SK-N-SH (cell line): Measurements from ENCODE around the gene PLB1. TPM values are rescaled to one million over a fixed set of nuclear protein-coding genes. Genes with fewer than 3 reads are reported as not detected.

Source experiments
- CTCF ChIA-PET: fragments of 300-600, 350-600 bp; formaldehyde crosslinking; extraction: SDS; loops from one replicate; lab custom pipeline; 2021; lab: Yijun Ruan, JAX
- POLR2A ChIA-PET: fragments of 350-600 bp; sonication (Branson Sonifier 250); formaldehyde crosslinking; extraction: SDS; loops from one replicate; lab custom pipeline; 2020; ENCODE audit warnings: antibody characterized with exemption, inconsistent platforms; lab: Yijun Ruan, JAX
- DNase-seq: peaks from one replicate; pipeline ENCODE4 v3.0.0; 2012
- H2AFZ ChIP-seq: fragments of 200-600 bp; sonication (generic); 2 replicates; pipeline ENCODE4 v1.8.1; 2016; ENCODE audit warnings: antibody characterized with exemption, mild to moderate bottlenecking, low read depth
- H3F3A ChIP-seq: fragments of 200-600 bp; sonication (generic); replicated peaks from 2 replicates; pipeline ENCODE3; 2016; ENCODE audit warnings: antibody characterized with exemption, mild to moderate bottlenecking; ENCODE audit not compliant: insufficient read depth
- H3K27ac ChIP-seq, 2 experiments: fragments of 200-500 bp in 1 of 2; fragments of 200-600 bp in 1 of 2; sonication (Bioruptor generic) in 1 of 2; sonication (generic), shearing (Covaris generic) in 1 of 2; 2 replicates each; pipeline versions ENCODE4 v1.5.1 to v1.6.1; 2014 to 2016; ENCODE audit warnings: low read depth in 2 of 2, inconsistent platforms in 1 of 2, low read length in 1 of 2, mild to moderate bottlenecking in 1 of 2, mixed read lengths in 1 of 2
- H3K27me3 ChIP-seq: fragments of 200-600 bp; sonication (generic), shearing (Covaris generic); 2 replicates; pipeline ENCODE4 v1.6.1; 2016; ENCODE audit warnings: mixed run types; ENCODE audit not compliant: insufficient read depth
- H3K36me3 ChIP-seq, 2 experiments: fragments of 200-500 bp in 1 of 2; fragments of 200-600 bp in 1 of 2; sonication (Bioruptor generic) in 1 of 2; sonication (generic) in 1 of 2; replicated peaks in 1 of 2; 2 replicates each; pipeline versions ENCODE3 to v1.5.1; 2014 to 2016; ENCODE audit warnings: low read length in 1 of 2, mild to moderate bottlenecking in 1 of 2; ENCODE audit not compliant: insufficient read depth in 2 of 2, control insufficient read depth in 1 of 2
- H3K4me1 ChIP-seq, 2 experiments: fragments of 200-500 bp in 1 of 2; fragments of 200-600 bp in 1 of 2; sonication (Bioruptor generic) in 1 of 2; sonication (generic), shearing (Covaris generic) in 1 of 2; 2 replicates each; pipeline versions ENCODE4 v1.5.1 to v1.6.1; 2014 to 2016; ENCODE audit warnings: low read depth in 1 of 2, low read length in 1 of 2, mixed run types in 1 of 2; ENCODE audit not compliant: insufficient read depth in 2 of 2, control insufficient read depth in 1 of 2
- H3K4me2 ChIP-seq: fragments of 200-600 bp; sonication (generic), shearing (Covaris generic); 2 replicates; pipeline ENCODE4 v1.6.1; 2017; ENCODE audit warnings: mixed run types
- H3K4me3 ChIP-seq, 2 experiments: fragments of 200-500 bp in 1 of 2; fragments of 200-600 bp in 1 of 2; sonication (Bioruptor generic) in 1 of 2; sonication (generic), shearing (Covaris generic) in 1 of 2; 2 replicates each; pipeline versions ENCODE4 v1.5.1 to v1.8.1; 2014 to 2016; ENCODE audit warnings: low read depth in 2 of 2, inconsistent platforms in 1 of 2, low read length in 1 of 2, mild to moderate bottlenecking in 1 of 2, mixed read lengths in 1 of 2, moderate library complexity in 1 of 2
- H3K79me2 ChIP-seq: fragments of 200-600 bp; sonication (generic); 2 replicates; pipeline ENCODE4 v1.8.1; 2017; ENCODE audit warnings: mild to moderate bottlenecking; ENCODE audit not compliant: insufficient read depth
- H3K9ac ChIP-seq: fragments of 200-600 bp; sonication (generic); 2 replicates; pipeline ENCODE4 v1.6.1; 2017; ENCODE audit warnings: mixed run types
- H3K9me2 ChIP-seq: fragments of 200-600 bp; sonication (generic); 2 replicates; pipeline ENCODE4 v1.6.1; 2017; ENCODE audit warnings: mixed run types
- H3K9me3 ChIP-seq: fragments of 200-600 bp; sonication (generic); 2 replicates; pipeline ENCODE4 v1.6.1; 2017; ENCODE audit warnings: mixed run types, mild to moderate bottlenecking, moderate library complexity
- H4K20me1 ChIP-seq: fragments of 200-600 bp; sonication (generic); 2 replicates; pipeline ENCODE4 v1.6.1; 2017; ENCODE audit warnings: mild to moderate bottlenecking, mixed run types; ENCODE audit not compliant: insufficient read depth
- FOXJ3 ChIP-seq: sonication (generic); formaldehyde crosslinking; IDR thresholded peaks from 2 replicates; pipeline ENCODE4 v1.5.1; 2020; ENCODE audit warnings: mild to moderate bottlenecking, missing genetic modification reagents
- FOXM1 ChIP-seq: IDR thresholded peaks from 2 replicates; pipeline ENCODE4 v1.4.0; 2012; ENCODE audit warnings: low read depth, mild to moderate bottlenecking
- GABPA ChIP-seq: IDR thresholded peaks from 2 replicates; pipeline ENCODE4 v1.4.0; 2012; ENCODE audit warnings: low read depth, mild to moderate bottlenecking
- MAX ChIP-seq: IDR thresholded peaks from 2 replicates; pipeline ENCODE4 v1.4.0; 2012; ENCODE audit warnings: low read depth
- MXI1 ChIP-seq: IDR thresholded peaks from 2 replicates; pipeline ENCODE4 v1.6.1; 2012; ENCODE audit warnings: mild to moderate bottlenecking, low read depth, low read length, improper control_type of control experiment
- NFIC ChIP-seq: IDR thresholded peaks from 2 replicates; pipeline ENCODE4 v1.4.0; 2012; ENCODE audit warnings: borderline replicate concordance
- NRF1 ChIP-seq: IDR thresholded peaks from 2 replicates; pipeline ENCODE4 v1.6.1; 2012; ENCODE audit warnings: low read depth, mild to moderate bottlenecking, low read length
- RAD21 ChIP-seq: IDR thresholded peaks from 2 replicates; pipeline ENCODE4 v1.6.1; 2012; ENCODE audit warnings: mild to moderate bottlenecking, low read length
- REST ChIP-seq: IDR thresholded peaks from 2 replicates; pipeline ENCODE4 v1.6.1; 2012; ENCODE audit warnings: mild to moderate bottlenecking, low read depth, low read length, moderate library complexity
- RFX5 ChIP-seq: IDR thresholded peaks from 2 replicates; pipeline ENCODE4 v1.6.1; 2012; ENCODE audit warnings: mild to moderate bottlenecking, improper control_type of control experiment, low read length
- SIN3A ChIP-seq: IDR thresholded peaks from 2 replicates; pipeline ENCODE4 v1.6.1; 2012; ENCODE audit warnings: low read depth, mild to moderate bottlenecking, low read length, moderate library complexity, borderline replicate concordance
- TAF1 ChIP-seq: IDR thresholded peaks from 2 replicates; pipeline ENCODE4 v1.6.1; 2012; ENCODE audit warnings: low read depth, mild to moderate bottlenecking, low read length, moderate library complexity, borderline replicate concordance
- TCF12 ChIP-seq: IDR thresholded peaks from 2 replicates; pipeline ENCODE4 v1.4.0; 2012
- YY1 ChIP-seq: IDR thresholded peaks from 2 replicates; pipeline ENCODE4 v1.4.0; 2012; ENCODE audit warnings: low read depth, mild to moderate bottlenecking
- ZBTB33 ChIP-seq: IDR thresholded peaks from 2 replicates; pipeline ENCODE4 v1.4.0; 2012; ENCODE audit warnings: low read depth, borderline replicate concordance
- WGBS: methylation state at CpG from one replicate; pipeline ENCODE4 v1.1.6; 2017; ENCODE audit warnings: low lambda C conversion rate; 5-methylcytosine and 5-hydroxymethylcytosine counted together
- polyA plus RNA-seq, 3 experiments: library from polyadenylated mRNA; depleted of rRNA; stranded (reverse); fragments of >200 nt; gene quantifications; 2 replicates each; pipeline ENCODE4 v1.2.3, GENCODE V29; 2012
- TF ChIP-seq, protein P1 (sequence below): fragments of 150-350 bp; IDR thresholded peaks from 2 replicates; pipeline ENCODE4 v1.6.1; 2017; ENCODE audit warnings: antibody characterized with exemption, low read length, low read depth, borderline replicate concordance
- TF ChIP-seq, protein P2 (sequence below): fragments of 200-600 bp; sonication (generic); IDR thresholded peaks from 2 replicates; pipeline ENCODE4 v1.6.1; 2017; ENCODE audit warnings: antibody characterized with exemption, mild to moderate bottlenecking, moderate library complexity
- TF ChIP-seq, protein P3 (sequence below): IDR thresholded peaks from 2 replicates; pipeline ENCODE4 v1.4.0; 2012; ENCODE audit warnings: low read depth, borderline replicate concordance

PLB1 gene
- polyA plus RNA-seq, 1 of the 3 experiments (the other 2 are of a cell fraction) = 0.10 TPM

GRCh38 chr2:28616396-28616999 is 120.6 kb downstream of the PLB1 start (continued):
- TF ChIP-seq, protein P1, sequence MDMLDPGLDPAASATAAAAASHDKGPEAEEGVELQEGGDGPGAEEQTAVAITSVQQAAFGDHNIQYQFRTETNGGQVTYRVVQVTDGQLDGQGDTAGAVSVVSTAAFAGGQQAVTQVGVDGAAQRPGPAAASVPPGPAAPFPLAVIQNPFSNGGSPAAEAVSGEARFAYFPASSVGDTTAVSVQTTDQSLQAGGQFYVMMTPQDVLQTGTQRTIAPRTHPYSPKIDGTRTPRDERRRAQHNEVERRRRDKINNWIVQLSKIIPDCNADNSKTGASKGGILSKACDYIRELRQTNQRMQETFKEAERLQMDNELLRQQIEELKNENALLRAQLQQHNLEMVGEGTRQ = no peak
- TF ChIP-seq FOXM1 = no peak
- no peak for TF ChIP-seq SIN3A
- TF ChIP-seq MXI1 = no peak
- TF ChIP-seq YY1 = no peak
- no peak for TF ChIP-seq REST
- TF ChIP-seq TCF12 = peak; percentile 73
- no peak for TF ChIP-seq RFX5
- TF ChIP-seq RAD21 = no peak
- TF ChIP-seq TAF1 = no peak

GRCh38 chr2:28617502-28618184 is 121.8 kb downstream of the PLB1 start:
- Histone ChIP-seq H2AFZ (no peak overlapping the region), H3K9me3 (no peaks in the 10 kb centered on the region), H3F3A (no peaks in the 10 kb centered on the region), H3K4me3 (no peak overlapping the region), H3K27ac (no peak overlapping the region), H3K9me2 (no peaks in the 10 kb centered on the region), H3K4me2 (no peak overlapping the region), H3K4me1 (peaks cover 0 to 2% of the 10 kb centered on the region in 2 experiments; a peak in 3 of 4 replicates), H3K79me2 (no peaks in the 10 kb centered on the region), H3K27me3 (no peaks in the 10 kb centered on the region), H3K36me3 (no peaks in the 10 kb centered on the region)
- ChIA-PET POLR2A (interaction anchor here (1.0 kb wide), 1 partner anchor 134 kb away, joined by 3 read pairs; the partner anchor contains the start of gene PPP1CB), CTCF (interaction anchor here (0.9 to 3.8 kb wide), 4 partner anchors 11 to 118 kb away, joined by 3 to 36 read pairs (median 8); no protein-coding TSS in a partner anchor)
- no peak for DNase-seq
- 81% methylated on average over 3 of the region's 3 CpGs for WGBS
- no peak for TF ChIP-seq FOXJ3
- no peak for TF ChIP-seq SIN3A
- TF ChIP-seq NFIC = no peak
- no peak for TF ChIP-seq NRF1
- no peak for TF ChIP-seq MAX
- TF ChIP-seq, protein P2, sequence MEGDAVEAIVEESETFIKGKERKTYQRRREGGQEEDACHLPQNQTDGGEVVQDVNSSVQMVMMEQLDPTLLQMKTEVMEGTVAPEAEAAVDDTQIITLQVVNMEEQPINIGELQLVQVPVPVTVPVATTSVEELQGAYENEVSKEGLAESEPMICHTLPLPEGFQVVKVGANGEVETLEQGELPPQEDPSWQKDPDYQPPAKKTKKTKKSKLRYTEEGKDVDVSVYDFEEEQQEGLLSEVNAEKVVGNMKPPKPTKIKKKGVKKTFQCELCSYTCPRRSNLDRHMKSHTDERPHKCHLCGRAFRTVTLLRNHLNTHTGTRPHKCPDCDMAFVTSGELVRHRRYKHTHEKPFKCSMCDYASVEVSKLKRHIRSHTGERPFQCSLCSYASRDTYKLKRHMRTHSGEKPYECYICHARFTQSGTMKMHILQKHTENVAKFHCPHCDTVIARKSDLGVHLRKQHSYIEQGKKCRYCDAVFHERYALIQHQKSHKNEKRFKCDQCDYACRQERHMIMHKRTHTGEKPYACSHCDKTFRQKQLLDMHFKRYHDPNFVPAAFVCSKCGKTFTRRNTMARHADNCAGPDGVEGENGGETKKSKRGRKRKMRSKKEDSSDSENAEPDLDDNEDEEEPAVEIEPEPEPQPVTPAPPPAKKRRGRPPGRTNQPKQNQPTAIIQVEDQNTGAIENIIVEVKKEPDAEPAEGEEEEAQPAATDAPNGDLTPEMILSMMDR = no peak
- no peak for TF ChIP-seq GABPA
- TF ChIP-seq, protein P3, sequence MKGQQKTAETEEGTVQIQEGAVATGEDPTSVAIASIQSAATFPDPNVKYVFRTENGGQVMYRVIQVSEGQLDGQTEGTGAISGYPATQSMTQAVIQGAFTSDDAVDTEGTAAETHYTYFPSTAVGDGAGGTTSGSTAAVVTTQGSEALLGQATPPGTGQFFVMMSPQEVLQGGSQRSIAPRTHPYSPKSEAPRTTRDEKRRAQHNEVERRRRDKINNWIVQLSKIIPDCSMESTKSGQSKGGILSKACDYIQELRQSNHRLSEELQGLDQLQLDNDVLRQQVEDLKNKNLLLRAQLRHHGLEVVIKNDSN = no peak
- no peak for TF ChIP-seq YY1
- no peak for TF ChIP-seq ZBTB33
- TF ChIP-seq, all 33 proteins: peak for 0
- Histone ChIP-seq H3K9ac (no peak overlapping the region), H4K20me1 (no peaks in the 10 kb centered on the region)
